Measurements from ENCODE around the gene TAOK1. TPM values are rescaled to one million over a fixed set of nuclear protein-coding genes. Genes with fewer than 3 reads are reported as not detected.

TAOK1 gene
- total and polyA plus RNA-seq, 10 of the 15 experiments (the other 5 are each of a cell fraction or from before 2014, with no cell fraction given) = 2.0 to 27.1 (median 11.8) TPM

DNA sequence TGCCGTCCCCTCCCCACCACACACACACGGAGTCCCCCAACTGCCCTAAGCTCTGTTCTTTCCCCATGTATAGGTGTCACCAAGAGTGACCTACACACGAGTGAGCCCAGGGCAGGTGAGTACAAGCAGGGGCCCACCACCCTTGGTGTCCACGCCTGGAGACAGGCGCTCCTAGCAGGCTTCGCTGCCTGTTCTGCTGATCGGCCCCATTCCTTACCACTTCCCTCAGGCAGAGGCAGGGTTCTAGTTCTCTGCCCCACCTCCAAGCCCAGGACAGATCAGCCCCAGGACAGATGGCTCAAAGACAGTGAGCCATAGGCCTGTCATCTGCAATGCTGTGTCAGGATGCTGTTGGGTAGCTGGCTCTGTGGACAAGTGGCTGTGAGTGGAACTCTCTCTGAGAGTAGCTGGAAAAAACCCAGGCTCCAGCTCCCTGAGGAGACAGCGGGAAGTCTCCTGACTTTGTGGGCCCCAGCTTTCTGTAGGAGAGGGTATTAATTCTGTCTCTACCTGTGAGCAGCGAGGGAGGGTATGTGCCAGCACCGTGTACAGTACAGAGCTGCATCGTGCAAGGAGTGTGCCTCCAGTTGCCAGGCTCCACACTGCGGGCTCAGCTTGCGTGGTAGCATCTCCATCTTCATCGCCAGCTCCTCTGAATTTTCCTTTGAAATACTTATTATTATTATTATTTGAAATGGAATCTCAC is 179.2 kb downstream of the TAOK1 start:
- 84% methylated on average over 14 of the region's 14 CpGs for WGBS (ENCODE audit: insufficient coverage, insufficient replicate concordance, low lambda C conversion rate, missing lambda C conversion rate)
- intact Hi-C loops (cut with micrococcal nuclease; ENCODE audit: unreplicated experiment) = no loop called here
- Histone ChIP-seq H4K20me1 (ENCODE audit: control insufficient read depth, insufficient read depth) (no peaks in the 10 kb centered on the region), H3K36me3 (ENCODE audit: control insufficient read depth in 2 of 2, insufficient read depth in 2 of 2, low read length in 1 of 2) (no peaks in the 10 kb centered on the region; a peak in 1 of 4 replicates), H3K27me3 (replicated peaks in 1 of 2; ENCODE audit: control insufficient read depth in 2 of 2, insufficient read depth in 2 of 2, low read length in 1 of 2) (no peaks in the 10 kb centered on the region), H3K4me1 (ENCODE audit: control insufficient read depth, insufficient read depth, low read length) (peaks cover 6% of the 10 kb centered on the region; the same call in 1 of the 2 replicates), H2AFZ (ENCODE audit: control insufficient read depth, low read depth, low read length) (peak overlapping the region; percentile 89), H3K9ac (ENCODE audit: control insufficient read depth, insufficient read depth, low read length) (peak overlapping the region; percentile 67), H3K4me3 (peak overlapping the region; percentile 86; the same call in 1 of the 2 replicates), H3K27ac (ENCODE audit: control insufficient read depth, insufficient read depth) (no peak overlapping the region), H3K4me2 (ENCODE audit: control insufficient read depth, insufficient read depth) (peak overlapping the region; percentile 78), H3K9me3 (replicated peaks; ENCODE audit: control insufficient read depth, insufficient read depth, low read length) (no peaks in the 10 kb centered on the region), H3K79me2 (ENCODE audit: control insufficient read depth, insufficient read depth, low read length) (peaks cover 7% of the 10 kb centered on the region; the same call in 1 of the 2 replicates)
- RAD21 ChIA-PET (ENCODE audit: unreplicated experiment) = interaction anchor here (1.6 to 3.9 kb wide), 4 partner anchors 10 to 200 kb away, joined by 3 to 20 read pairs (median 8); no protein-coding TSS in a partner anchor
- SMC1A ChIA-PET (ENCODE audit: uncharacterized antibody, unreplicated experiment) = interaction anchor here (1.3 to 1.6 kb wide), 3 partner anchors 19 to 362 kb away, joined by 3 read pairs; no protein-coding TSS in a partner anchor
- FAIRE-seq (no peak), ATAC-seq (no peak), DNase-seq (ENCODE audit: low read depth, low spot score) (no peak)
- BruUV-seq (replicated peaks) = TSS peak; percentile 51
- CTCF ChIA-PET = interaction anchor here (1.1 to 6.2 kb wide), 9 partner anchors 9 to 199 kb away, joined by 3 to 57 read pairs (median 7); partner anchors contain the start of gene ANKRD13B
- TF ChIP-seq, protein P1, sequence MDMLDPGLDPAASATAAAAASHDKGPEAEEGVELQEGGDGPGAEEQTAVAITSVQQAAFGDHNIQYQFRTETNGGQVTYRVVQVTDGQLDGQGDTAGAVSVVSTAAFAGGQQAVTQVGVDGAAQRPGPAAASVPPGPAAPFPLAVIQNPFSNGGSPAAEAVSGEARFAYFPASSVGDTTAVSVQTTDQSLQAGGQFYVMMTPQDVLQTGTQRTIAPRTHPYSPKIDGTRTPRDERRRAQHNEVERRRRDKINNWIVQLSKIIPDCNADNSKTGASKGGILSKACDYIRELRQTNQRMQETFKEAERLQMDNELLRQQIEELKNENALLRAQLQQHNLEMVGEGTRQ (IDR thresholded peaks at IDR 0.05; ENCODE audit: borderline replicate concordance, low read depth, low read length) = no peak
- TF ChIP-seq PBX3 (IDR thresholded peaks at IDR 0.05; ENCODE audit: insufficient replicate concordance, low read depth, low read length) (no peak), BRCA1 (IDR thresholded peaks at IDR 0.05; ENCODE audit: low read depth, low read length) (no peak), SMARCA5 (IDR thresholded peaks at IDR 0.05) (no peak), NR2C1 (IDR thresholded peaks at IDR 0.05) (no peak), WRNIP1 (IDR thresholded peaks at IDR 0.05; ENCODE audit: borderline replicate concordance, low read depth, low read length) (no peak), TARDBP (IDR thresholded peaks at IDR 0.05; ENCODE audit: borderline replicate concordance) (no peak), IRF5 (IDR thresholded peaks at IDR 0.05; ENCODE audit: borderline replicate concordance) (no peak)
- in situ Hi-C loops (cut with MboI) = no loop called here
- POLR2A ChIA-PET = interaction anchor here (0.8 kb wide), 1 partner anchor 22 kb away, joined by 3 read pairs; no protein-coding TSS in a partner anchor

Data from GM12878 (cell line).